Measurements from ENCODE around the gene C2CD5.
"Not testable (repeated sequence)": the region's sequence is repeated elsewhere in the genome, so short reads cannot be mapped to it uniquely, and the experiment has no call there.

The C2CD5 gene

DNA sequence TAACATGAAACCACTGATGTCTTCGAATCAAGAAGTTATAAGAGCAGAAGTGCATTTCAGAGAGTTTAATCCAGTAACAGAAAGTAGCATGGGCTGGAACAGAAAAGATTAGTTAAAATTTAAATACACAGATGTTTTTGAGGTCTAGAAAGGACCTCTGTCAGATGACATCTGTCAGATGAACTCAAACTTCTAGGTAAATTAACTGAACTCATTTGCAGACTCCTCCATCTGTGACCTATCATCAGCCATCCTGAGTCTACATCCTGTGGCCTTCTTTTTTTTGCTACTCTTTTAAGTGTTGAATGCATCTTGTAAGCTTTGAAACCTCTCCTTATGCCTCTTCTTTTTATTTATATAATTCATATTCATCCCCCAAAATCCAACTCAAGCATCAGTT is 53.3 kb downstream of the C2CD5 start:
- no peak overlapping the region for H3K4me3 ChIP-seq (ENCODE audit: low read depth, low read length)
- DNase-seq (ENCODE audit: low read depth): no peak
- TF ChIP-seq, protein P1, sequence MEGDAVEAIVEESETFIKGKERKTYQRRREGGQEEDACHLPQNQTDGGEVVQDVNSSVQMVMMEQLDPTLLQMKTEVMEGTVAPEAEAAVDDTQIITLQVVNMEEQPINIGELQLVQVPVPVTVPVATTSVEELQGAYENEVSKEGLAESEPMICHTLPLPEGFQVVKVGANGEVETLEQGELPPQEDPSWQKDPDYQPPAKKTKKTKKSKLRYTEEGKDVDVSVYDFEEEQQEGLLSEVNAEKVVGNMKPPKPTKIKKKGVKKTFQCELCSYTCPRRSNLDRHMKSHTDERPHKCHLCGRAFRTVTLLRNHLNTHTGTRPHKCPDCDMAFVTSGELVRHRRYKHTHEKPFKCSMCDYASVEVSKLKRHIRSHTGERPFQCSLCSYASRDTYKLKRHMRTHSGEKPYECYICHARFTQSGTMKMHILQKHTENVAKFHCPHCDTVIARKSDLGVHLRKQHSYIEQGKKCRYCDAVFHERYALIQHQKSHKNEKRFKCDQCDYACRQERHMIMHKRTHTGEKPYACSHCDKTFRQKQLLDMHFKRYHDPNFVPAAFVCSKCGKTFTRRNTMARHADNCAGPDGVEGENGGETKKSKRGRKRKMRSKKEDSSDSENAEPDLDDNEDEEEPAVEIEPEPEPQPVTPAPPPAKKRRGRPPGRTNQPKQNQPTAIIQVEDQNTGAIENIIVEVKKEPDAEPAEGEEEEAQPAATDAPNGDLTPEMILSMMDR (IDR thresholded peaks at IDR 0.05; ENCODE audit: low read depth, low read length, missing control alignments): no peak
- in situ Hi-C loops (cut with HindIII; ENCODE audit: low sequenced_read_pairs): no loop called here

DNA sequence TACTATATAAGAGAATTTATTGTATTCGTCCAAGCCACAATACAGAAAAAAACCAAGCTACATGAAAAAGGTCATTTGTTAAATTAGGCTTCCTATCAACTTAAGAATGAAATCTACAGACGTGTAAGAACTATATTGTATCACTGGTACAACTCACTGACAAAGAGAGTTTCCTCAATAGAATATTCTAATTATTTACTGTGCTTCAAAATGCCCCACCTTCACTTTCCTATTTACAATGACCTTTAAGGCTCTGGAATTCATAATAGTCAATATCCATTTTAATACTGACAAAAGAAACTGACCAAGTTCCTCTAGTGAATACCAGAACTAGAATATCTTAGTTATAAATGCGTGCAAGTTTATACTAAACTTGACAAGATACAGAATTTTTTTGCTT is 55.9 kb downstream of the C2CD5 start:
- TF ChIP-seq, protein P1 (IDR thresholded peaks at IDR 0.05; ENCODE audit: low read depth, low read length, missing control alignments): no peak
- in situ Hi-C loops (cut with HindIII; ENCODE audit: low sequenced_read_pairs): no loop called here
- H3K4me3 ChIP-seq (ENCODE audit: low read depth, low read length): no peak overlapping the region
- DNase-seq (ENCODE audit: low read depth): no peak

DNA sequence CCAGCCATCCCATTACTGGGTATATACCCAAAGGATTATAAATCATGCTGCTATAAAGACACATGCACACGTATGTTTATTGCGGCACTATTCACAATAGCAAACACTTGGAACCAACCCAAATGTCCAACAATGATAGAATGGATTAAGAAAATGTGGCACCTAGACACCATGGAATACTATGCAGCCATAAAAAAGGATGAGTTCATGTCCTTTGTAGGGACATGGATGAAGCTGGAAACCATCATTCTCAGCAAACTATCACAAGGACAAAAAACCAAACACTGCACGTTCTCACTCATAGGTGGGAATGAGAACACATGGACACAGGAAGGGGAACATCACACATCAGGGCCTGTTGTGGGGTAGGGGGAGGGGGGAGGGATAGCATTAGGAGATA is 56.7 kb downstream of the C2CD5 start:
- in situ Hi-C loops (cut with HindIII; ENCODE audit: low sequenced_read_pairs); DNase-seq (ENCODE audit: low read depth); H3K4me3 ChIP-seq (ENCODE audit: low read depth, low read length): not testable (repeated sequence)

DNA sequence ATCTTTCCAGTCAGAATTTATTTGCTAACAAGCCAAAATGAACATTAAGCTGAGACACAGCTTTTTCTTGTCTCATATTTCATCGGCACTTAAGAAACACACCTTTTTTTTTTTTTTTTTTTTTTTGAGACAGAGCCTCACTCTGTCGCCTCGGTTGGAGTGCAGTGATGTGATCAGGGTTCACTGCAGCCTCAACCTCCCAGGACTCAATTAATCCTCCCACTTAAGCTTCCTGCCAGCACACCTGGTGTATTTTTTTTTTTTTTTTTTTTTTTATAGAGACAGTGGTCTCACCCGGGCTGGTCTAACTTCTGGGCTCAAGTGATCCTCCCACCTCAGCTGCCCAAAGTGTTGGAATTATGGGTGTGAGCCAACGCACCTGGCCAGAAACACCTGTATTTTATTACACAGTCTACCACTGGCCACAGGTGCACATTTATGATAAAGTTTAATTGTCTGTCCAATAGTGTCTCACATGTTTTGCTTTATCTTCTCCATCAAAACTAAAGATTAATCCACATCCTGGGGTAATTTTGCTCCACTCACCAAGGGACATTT is 62.7 kb downstream of the C2CD5 start:
- in situ Hi-C loops (cut with HindIII; ENCODE audit: low sequenced_read_pairs): no loop called here
- no peak overlapping the region for H3K4me3 ChIP-seq (ENCODE audit: low read depth, low read length)
- DNase-seq (ENCODE audit: low read depth): no peak
- TF ChIP-seq, protein P1 (IDR thresholded peaks at IDR 0.05; ENCODE audit: low read depth, low read length, missing control alignments): no peak

DNA sequence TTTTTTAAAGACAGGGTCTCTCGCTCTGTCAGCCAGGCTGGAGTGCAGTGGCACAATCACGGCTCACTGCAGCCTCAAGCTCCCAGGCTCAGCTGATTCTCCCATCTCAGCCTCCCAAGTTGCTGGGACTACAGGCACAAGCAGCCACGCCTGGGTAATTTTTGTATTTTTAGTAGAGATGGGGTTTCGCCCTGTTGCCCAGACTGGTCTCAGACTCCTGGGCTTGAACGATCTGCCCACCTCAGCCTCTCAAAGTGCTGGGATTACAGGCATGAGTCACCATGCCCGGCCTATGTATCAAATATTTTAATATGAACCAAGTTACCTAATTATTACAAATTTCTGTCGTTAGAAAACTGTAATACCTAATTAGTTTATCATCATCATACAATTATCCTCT is 63.5 kb downstream of the C2CD5 start:
- in situ Hi-C loops (cut with HindIII; ENCODE audit: low sequenced_read_pairs); DNase-seq (ENCODE audit: low read depth); H3K4me3 ChIP-seq (ENCODE audit: low read depth, low read length): not testable (repeated sequence)

DNA sequence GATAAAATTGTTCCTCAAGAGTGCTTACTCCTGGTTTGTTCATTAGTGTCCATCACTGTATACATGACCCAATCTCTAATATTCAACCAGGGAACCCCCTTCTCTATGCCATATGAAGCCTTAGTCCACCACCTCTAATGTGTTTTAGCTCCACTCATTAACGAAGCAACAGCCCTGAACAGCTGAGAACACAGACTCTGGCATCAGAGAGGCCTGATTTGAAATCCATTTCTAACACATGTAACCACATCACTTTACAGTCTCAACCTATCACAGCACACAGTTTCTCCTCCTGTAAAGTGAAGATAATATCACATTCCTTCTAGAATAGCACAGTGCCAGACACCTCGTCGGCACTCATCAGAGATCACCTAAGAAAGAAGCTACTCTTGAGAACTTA is 64.3 kb downstream of the C2CD5 start:
- TF ChIP-seq, protein P1 (IDR thresholded peaks at IDR 0.05; ENCODE audit: low read depth, low read length, missing control alignments): no peak
- in situ Hi-C loops (cut with HindIII; ENCODE audit: low sequenced_read_pairs): no loop called here
- DNase-seq (ENCODE audit: low read depth): no peak
- no peak overlapping the region for H3K4me3 ChIP-seq (ENCODE audit: low read depth, low read length)

DNA sequence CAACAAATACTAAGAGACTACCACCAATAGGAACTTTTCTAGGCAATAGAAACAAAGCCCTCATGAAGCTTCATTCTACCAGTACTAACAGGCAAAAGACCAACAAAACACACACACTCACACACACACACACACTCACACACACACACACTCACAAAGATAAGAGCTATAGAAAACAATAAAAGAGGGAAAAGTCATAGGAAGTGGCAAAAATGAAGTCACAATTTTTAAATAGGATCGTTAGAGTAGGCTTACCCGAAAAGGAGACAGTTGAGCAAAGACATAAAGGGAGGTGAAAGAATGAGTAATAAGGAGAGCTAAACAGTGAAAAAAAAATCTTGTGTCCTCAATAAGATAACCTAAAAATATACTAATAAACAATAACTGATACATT is 66.5 kb downstream of the C2CD5 start:
- TF ChIP-seq, protein P1 (IDR thresholded peaks at IDR 0.05; ENCODE audit: low read depth, low read length, missing control alignments): no peak
- no peak overlapping the region for H3K4me3 ChIP-seq (ENCODE audit: low read depth, low read length)
- in situ Hi-C loops (cut with HindIII; ENCODE audit: low sequenced_read_pairs): no loop called here
- DNase-seq (ENCODE audit: low read depth): no peak
